HuH-7 (cell line): ENCODE results near the gene FGFR2.

Experiments used
- DNase-seq: peaks from one replicate; pipeline ENCODE4 v3.0.0; 2011; ENCODE audit warnings: low spot score

The FGFR2 gene

GRCh38 chr10:121493521-121493920, 104.7 kb downstream of the FGFR2 start:
- DNase-seq: no peak

GRCh38 chr10:121490871-121491519, 107.2 kb downstream of the FGFR2 start:
- no peak for DNase-seq

GRCh38 chr10:121485436-121486139, 112.7 kb downstream of the FGFR2 start:
- no peak for DNase-seq

GRCh38 chr10:121484816-121485215, 113.4 kb downstream of the FGFR2 start:
- DNase-seq: no peak

- DNase-seq: no peak
Observed at GRCh38 chr10:121484401-121484800, 113.8 kb downstream of the FGFR2 start.

DNA sequence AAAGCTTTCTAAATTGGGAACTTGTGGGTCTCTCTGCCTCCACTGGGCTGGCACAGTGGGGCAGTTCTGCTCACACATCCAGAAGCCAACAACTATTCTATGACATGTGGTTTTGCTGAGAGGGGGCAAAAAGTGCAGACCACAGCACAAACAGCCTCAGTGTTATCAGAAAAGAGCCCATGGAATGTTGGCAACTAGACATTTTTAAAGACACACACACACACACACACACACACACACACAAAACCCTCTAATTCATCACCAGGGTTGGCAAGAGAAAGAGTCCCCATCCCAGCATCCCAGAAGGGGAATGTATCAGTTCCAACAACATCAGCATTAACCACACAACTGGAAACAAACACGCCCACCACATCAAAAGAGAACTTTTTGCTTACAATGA, 117.1 kb downstream of the FGFR2 start:
- no peak for DNase-seq

DNA sequence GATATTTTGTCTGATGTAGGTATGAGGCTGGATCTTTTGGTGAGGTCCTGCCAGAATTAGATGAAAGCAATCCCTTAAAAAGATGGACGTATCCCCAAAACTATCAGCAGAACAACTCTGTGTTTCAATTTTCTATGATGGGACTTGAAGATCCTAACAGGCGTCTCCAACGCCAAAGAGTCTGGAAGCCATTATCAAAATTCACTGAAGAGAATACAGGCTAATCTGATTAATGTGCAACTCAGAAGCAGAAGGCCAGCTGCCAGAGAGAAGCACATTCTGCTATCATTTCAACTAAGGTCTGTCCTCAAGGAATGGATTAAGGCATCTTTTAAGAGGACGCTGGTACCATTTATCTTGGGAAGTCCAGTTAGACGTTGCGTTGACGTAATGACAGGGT, 119.7 kb downstream of the FGFR2 start:
- no peak for DNase-seq

DNA sequence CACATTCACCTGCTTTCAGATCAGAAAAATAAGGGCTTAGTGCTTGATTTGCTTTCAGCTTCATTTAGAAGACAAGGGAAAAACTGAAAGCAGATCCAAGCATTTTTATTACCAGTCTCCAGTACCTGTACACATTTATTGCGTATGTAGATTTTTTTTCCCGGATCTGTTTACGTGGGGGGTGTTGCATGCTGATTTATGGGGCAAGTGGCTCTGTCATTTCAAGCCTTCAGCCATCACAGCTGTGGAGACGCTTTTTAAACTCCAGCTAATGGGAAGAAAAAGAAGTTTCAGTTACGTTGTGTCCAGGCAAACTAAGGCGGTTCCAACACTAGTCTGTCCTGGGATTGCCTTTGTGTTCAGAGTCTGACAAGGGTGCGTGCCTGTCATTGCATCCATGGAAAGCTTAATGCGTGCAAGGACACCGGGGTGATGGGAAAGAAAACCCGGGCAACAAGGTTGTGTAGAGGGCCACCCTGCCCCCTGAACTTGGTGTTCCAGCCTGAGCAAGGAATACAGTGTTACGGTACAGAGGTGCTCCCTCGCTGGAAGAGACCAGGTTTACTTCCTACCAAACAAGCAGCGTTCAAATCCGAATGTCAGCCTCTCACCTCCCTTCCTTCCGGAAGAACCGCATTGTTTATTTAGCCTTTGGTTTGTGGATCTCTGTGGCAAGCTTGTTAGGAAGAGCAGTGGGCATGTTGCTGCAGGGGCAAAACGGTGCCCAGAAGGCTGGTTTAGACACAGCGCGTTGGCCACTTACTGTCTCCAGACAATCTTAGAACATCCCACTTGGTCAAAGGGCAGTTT, 128.2 kb downstream of the FGFR2 start:
- DNase-seq: no peak

DNA sequence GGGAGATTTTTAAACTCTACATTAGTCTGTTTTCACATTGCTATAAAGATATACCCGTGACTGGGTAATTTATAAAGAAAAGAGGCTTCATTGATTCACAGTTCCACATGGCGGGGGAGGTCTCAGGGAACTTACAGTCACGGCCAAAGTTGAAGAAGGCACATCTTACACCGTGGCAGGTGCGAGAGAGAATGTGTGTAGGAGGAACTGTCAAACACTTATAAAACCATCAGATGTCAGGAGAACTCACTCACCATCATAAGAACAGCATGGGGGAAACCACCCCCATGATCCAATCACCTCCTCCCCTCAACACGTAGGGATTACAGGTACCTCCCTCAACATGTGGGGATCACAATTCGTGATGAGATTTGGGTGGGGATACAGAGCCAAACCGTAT, 129.5 kb downstream of the FGFR2 start:
- DNase-seq: no peak

- no peak for DNase-seq
Observed at GRCh38 chr10:121466424-121466823, 131.8 kb downstream of the FGFR2 start.

- no peak for DNase-seq
Observed at GRCh38 chr10:121465215-121465614, 133.0 kb downstream of the FGFR2 start.

DNA sequence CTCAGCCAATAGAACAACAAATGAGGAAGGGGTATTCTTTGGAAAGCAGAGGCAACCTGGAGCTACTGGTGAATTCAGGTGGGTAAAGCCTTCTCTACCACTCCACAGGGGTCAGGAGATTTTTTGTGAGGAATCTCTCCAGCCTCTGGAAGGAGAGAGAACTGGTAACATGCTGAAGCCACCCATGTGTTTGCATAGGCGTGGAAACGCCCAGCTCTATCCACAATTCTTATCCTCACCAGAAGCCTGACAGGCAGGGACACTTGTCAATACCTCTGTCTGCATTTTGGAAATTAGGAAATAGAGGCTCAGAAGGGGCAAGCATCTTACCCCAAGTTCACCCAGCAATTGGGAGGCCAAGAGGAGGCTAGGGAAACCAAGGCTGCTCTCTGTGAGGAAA, 133.7 kb downstream of the FGFR2 start:
- no peak for DNase-seq

- no peak for DNase-seq
Observed at GRCh38 chr10:121462955-121463354, 135.3 kb downstream of the FGFR2 start.

DNA sequence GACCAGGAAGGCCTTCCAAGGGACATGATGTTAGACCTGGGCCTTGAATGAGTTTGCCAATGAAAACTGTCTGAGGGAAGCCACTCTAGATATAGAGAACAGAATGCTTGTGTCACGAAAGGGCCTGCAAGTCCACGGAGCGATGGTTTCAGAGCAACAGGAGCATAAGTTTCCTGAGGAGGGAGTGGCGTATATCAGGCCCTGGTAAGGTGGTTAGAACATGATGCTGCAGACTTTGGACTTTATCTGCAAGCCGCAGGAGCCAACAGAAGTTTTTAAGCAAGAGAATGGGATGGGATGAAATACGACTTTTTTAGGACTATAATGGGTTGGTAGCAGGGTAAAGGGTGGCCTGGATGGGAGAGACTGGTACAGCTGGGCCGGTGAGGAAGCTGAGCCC, 136.0 kb downstream of the FGFR2 start:
- DNase-seq: no peak

DNA sequence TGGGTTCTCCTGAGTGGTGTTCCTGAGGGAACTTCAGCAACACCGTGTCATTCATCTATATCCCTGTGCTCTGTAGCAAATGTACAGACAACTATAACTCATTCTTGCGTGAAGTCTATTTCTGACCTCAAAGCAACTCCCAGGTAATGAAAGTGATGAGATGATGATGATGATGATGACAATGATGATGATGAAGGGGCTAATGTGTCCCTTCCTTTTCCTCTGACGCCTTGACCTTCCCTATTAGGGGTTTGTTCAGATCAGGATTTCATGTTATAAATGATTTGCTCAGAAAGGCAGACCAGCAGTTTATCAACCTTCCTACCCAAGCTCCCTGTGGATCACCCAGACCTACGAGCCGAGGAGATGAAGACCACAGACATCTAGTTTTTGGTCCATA, 136.9 kb downstream of the FGFR2 start:
- DNase-seq: no peak

DNA sequence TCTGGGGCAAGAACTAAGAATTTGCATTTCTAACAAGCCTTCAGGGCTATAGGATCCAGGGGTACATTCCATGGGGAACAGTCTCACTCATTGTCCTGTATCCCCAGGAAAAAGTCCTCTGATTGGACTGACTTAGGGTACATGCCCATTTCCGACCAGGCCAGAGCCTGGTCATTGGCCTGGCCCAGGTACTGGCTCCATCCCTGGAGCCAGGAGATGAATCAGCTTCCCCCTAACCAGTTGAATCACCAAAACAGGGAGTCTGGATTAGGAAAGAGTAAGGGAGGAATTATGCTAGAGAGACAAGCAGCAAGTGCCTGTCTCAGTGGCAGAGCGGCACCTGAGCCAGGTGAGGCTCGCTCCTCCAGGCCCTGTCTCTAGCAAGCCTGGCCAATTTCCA, 137.5 kb downstream of the FGFR2 start:
- DNase-seq: no peak

GRCh38 chr10:121459622-121460453, 138.4 kb downstream of the FGFR2 start:
- no peak for DNase-seq

DNA sequence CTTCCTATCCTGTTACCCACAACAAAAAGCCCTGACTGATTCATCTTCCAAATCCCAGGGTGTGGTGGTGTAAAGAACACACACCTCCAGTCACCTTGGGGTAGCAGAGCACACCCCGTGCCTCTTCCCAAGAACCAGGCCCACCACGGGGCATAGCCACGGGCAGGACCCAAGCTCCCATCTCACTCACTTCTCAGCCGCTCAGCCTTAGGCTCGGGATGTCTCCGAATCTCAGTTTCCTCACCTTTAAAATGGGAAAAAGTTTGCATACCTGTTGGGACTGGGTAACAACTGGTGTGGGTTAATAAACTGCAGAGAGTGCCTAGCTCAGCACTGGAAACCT, 139.0 kb downstream of the FGFR2 start:
- no peak for DNase-seq

- DNase-seq: no peak
Observed at GRCh38 chr10:121457729-121458128, 140.5 kb downstream of the FGFR2 start.

- no peak for DNase-seq
Observed at GRCh38 chr10:121455377-121455776, 142.9 kb downstream of the FGFR2 start.

DNA sequence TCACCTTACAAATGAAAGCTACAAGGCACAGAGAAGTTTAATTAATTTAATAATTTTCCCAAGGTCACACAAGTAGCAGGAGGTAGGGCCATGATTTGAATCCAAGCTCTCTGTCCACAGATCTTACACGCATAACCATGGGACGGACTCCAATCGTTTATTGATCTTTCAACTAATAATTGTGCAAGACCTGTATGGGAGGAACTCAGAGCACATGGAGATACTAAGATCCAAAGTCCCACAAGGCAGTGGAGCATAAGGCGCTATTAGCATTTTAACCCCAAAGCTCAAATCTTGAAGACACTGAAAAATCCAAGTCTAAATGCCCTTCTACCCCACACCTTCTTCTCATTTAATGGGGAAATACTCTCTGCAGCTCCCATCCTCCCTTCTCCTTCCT, 143.5 kb downstream of the FGFR2 start:
- no peak for DNase-seq

DNA sequence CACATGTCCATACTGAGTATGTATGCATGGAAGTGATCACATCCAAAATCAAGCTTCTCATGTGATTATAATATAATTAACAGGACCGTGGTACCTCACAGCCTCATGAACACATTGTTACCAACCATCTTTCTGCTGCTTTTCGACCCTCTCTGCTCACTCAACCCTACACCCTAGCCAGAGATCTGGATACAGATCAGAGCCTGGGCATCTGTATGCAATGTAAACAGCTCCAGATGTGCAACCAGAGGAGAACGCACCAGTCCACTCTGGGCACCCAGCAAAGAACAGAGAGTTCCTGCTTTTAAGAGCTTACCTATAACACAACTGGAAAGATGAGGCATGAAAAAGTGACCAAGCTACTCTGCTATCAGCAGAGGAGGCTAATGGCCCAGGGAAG, 145.1 kb downstream of the FGFR2 start:
- DNase-seq: no peak
